Measurements from ENCODE around the gene MMP20. TPM values are rescaled to one million over a fixed set of nuclear protein-coding genes. Genes with fewer than 3 reads are reported as not detected.

The MMP20 gene
- polyA plus RNA-seq, 1 of the 3 experiments (the other 2 are of a cell fraction) = not detected

DNA sequence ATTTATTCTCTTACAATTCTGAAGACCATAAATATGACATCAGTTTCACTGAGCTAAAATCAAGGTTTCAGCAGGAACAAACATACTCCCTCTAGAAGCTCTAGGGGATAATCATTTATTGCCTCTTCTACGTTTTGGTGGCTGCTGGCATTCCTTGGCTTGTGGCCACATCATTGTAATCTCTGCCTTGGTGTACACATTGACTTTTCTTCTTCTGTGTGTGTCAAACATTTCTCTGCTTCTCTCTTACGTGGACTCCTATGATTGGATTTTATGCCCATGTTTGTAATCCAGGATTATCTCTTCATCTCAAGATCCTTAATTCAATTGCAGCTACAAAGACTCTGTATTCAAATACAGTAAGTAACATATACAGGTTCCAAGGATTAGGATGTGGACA, 30.4 kb upstream of the MMP20 start:
- DNase-seq = no peak
- TF ChIP-seq, protein P1, sequence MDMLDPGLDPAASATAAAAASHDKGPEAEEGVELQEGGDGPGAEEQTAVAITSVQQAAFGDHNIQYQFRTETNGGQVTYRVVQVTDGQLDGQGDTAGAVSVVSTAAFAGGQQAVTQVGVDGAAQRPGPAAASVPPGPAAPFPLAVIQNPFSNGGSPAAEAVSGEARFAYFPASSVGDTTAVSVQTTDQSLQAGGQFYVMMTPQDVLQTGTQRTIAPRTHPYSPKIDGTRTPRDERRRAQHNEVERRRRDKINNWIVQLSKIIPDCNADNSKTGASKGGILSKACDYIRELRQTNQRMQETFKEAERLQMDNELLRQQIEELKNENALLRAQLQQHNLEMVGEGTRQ (IDR thresholded peaks at IDR 0.05; ENCODE audit: borderline replicate concordance, low read depth, low read length) = no peak
- TF ChIP-seq, protein P2, sequence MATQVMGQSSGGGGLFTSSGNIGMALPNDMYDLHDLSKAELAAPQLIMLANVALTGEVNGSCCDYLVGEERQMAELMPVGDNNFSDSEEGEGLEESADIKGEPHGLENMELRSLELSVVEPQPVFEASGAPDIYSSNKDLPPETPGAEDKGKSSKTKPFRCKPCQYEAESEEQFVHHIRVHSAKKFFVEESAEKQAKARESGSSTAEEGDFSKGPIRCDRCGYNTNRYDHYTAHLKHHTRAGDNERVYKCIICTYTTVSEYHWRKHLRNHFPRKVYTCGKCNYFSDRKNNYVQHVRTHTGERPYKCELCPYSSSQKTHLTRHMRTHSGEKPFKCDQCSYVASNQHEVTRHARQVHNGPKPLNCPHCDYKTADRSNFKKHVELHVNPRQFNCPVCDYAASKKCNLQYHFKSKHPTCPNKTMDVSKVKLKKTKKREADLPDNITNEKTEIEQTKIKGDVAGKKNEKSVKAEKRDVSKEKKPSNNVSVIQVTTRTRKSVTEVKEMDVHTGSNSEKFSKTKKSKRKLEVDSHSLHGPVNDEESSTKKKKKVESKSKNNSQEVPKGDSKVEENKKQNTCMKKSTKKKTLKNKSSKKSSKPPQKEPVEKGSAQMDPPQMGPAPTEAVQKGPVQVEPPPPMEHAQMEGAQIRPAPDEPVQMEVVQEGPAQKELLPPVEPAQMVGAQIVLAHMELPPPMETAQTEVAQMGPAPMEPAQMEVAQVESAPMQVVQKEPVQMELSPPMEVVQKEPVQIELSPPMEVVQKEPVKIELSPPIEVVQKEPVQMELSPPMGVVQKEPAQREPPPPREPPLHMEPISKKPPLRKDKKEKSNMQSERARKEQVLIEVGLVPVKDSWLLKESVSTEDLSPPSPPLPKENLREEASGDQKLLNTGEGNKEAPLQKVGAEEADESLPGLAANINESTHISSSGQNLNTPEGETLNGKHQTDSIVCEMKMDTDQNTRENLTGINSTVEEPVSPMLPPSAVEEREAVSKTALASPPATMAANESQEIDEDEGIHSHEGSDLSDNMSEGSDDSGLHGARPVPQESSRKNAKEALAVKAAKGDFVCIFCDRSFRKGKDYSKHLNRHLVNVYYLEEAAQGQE (IDR thresholded peaks at IDR 0.05; ENCODE audit: low read depth, low read length) = no peak
- no peak for TF ChIP-seq GABPA (IDR thresholded peaks at IDR 0.05; ENCODE audit: low read depth)
- TF ChIP-seq FOSL2 (IDR thresholded peaks at IDR 0.05; ENCODE audit: borderline replicate concordance, low read depth) = no peak
- TF ChIP-seq EZH2phosphoT487 (IDR thresholded peaks at IDR 0.05; ENCODE audit: borderline replicate concordance, low read depth) = no peak
- H3K9me2 ChIP-seq = no peaks in the 10 kb centered on the region
- ChIA-PET POLR2A (no interaction called here), CTCF (interaction anchor here (2.1 kb wide), 1 partner anchor 11 kb away, joined by 9 read pairs; no protein-coding TSS in a partner anchor)
- H3K27me3 ChIP-seq (ENCODE audit: insufficient read depth) = no peaks in the 10 kb centered on the region
- no peak overlapping the region for H3K27ac ChIP-seq (ENCODE audit: low read depth in 2 of 2, low read length in 1 of 2)
- H3K9me3 ChIP-seq = 0 out of 2 replicates have a peak, but pooled peaks cover 4% of the 10 kb centered on the region
- no peaks in the 10 kb centered on the region for H3K36me3 ChIP-seq (replicated peaks in 1 of 2; ENCODE audit: control insufficient read depth in 1 of 2, insufficient read depth in 2 of 2, low read length in 1 of 2)
- H3K79me2 ChIP-seq (ENCODE audit: insufficient read depth) = no peaks in the 10 kb centered on the region
- H3K4me2 ChIP-seq = no peak overlapping the region
- 20% methylated on average over 2 of the region's 2 CpGs for WGBS (ENCODE audit: low lambda C conversion rate)
- H3K9ac ChIP-seq = no peak overlapping the region
- no peaks in the 10 kb centered on the region for H3F3A ChIP-seq (replicated peaks; ENCODE audit: insufficient read depth)
- H2AFZ ChIP-seq (ENCODE audit: low read depth) = no peak overlapping the region
- H3K4me1 ChIP-seq (ENCODE audit: control insufficient read depth in 1 of 2, insufficient read depth in 2 of 2, low read depth in 1 of 2, low read length in 1 of 2) = no peaks in the 10 kb centered on the region
- no peak overlapping the region for H3K4me3 ChIP-seq (ENCODE audit: low read depth in 2 of 2, low read length in 1 of 2)
- H4K20me1 ChIP-seq (ENCODE audit: insufficient read depth) = no peaks in the 10 kb centered on the region

DNA sequence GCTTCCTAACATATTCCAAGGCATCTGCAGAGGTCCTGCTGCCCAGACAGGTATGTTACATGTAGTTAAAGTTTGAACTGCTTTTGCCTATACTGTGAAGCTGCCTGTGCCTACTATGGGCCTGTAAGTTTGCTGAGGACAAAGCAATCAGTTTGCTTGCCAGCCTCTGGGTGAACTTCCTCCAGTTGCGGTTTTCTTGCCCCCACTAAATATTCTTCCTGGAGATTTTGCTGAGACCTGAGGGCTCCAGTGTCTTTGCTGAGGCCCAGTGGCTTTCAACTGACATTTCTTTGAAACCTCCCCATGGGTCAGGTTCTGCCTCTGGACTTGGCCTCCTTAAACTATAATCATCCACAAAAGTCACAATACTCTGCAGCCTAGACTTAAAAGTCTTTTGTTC, 29.6 kb upstream of the MMP20 start:
- H2AFZ ChIP-seq (ENCODE audit: low read depth) = no peak overlapping the region
- no peaks in the 10 kb centered on the region for H3K9me2 ChIP-seq
- DNase-seq = no peak
- no peak overlapping the region for H3K4me2 ChIP-seq
- H3K27me3 ChIP-seq (ENCODE audit: insufficient read depth) = no peaks in the 10 kb centered on the region
- H4K20me1 ChIP-seq (ENCODE audit: insufficient read depth) = no peaks in the 10 kb centered on the region
- ChIA-PET POLR2A (no interaction called here), CTCF (interaction anchor here (2.1 kb wide), 1 partner anchor 12 kb away, joined by 9 read pairs; no protein-coding TSS in a partner anchor)
- no peaks in the 10 kb centered on the region for H3K36me3 ChIP-seq (replicated peaks in 1 of 2; ENCODE audit: control insufficient read depth in 1 of 2, insufficient read depth in 2 of 2, low read length in 1 of 2)
- 25% methylated on average over 1 of the region's 1 CpG for WGBS (ENCODE audit: low lambda C conversion rate)
- H3K4me1 ChIP-seq (ENCODE audit: control insufficient read depth in 1 of 2, insufficient read depth in 2 of 2, low read depth in 1 of 2, low read length in 1 of 2) = no peaks in the 10 kb centered on the region
- no peak overlapping the region for H3K4me3 ChIP-seq (ENCODE audit: low read depth in 2 of 2, low read length in 1 of 2)
- 0 out of 2 replicates have a peak, but pooled peaks cover 4% of the 10 kb centered on the region for H3K9me3 ChIP-seq
- no peaks in the 10 kb centered on the region for H3F3A ChIP-seq (replicated peaks; ENCODE audit: insufficient read depth)
- no peaks in the 10 kb centered on the region for H3K79me2 ChIP-seq (ENCODE audit: insufficient read depth)
- H3K27ac ChIP-seq (ENCODE audit: low read depth in 2 of 2, low read length in 1 of 2) = no peak overlapping the region
- H3K9ac ChIP-seq = no peak overlapping the region
- no peak for TF ChIP-seq SIN3A (IDR thresholded peaks at IDR 0.05; ENCODE audit: borderline replicate concordance, low read depth, low read length)
- no peak for TF ChIP-seq EP300 (IDR thresholded peaks at IDR 0.05; ENCODE audit: borderline replicate concordance in 1 of 2, low read depth in 1 of 2, low read length in 1 of 2)
- no peak for TF ChIP-seq TEAD4 (IDR thresholded peaks at IDR 0.05; ENCODE audit: borderline replicate concordance, insufficient read depth)
- TF ChIP-seq, protein P3, sequence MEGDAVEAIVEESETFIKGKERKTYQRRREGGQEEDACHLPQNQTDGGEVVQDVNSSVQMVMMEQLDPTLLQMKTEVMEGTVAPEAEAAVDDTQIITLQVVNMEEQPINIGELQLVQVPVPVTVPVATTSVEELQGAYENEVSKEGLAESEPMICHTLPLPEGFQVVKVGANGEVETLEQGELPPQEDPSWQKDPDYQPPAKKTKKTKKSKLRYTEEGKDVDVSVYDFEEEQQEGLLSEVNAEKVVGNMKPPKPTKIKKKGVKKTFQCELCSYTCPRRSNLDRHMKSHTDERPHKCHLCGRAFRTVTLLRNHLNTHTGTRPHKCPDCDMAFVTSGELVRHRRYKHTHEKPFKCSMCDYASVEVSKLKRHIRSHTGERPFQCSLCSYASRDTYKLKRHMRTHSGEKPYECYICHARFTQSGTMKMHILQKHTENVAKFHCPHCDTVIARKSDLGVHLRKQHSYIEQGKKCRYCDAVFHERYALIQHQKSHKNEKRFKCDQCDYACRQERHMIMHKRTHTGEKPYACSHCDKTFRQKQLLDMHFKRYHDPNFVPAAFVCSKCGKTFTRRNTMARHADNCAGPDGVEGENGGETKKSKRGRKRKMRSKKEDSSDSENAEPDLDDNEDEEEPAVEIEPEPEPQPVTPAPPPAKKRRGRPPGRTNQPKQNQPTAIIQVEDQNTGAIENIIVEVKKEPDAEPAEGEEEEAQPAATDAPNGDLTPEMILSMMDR (IDR thresholded peaks at IDR 0.05) = no peak
- no peak for TF ChIP-seq FOXJ3 (CRISPR knock-in tag; IDR thresholded peaks at IDR 0.05)
- TF ChIP-seq CHD2 (IDR thresholded peaks at IDR 0.05; ENCODE audit: low read length, partially characterized antibody) = no peak
- no peak for TF ChIP-seq GABPA (IDR thresholded peaks at IDR 0.05; ENCODE audit: low read depth)
- no peak for TF ChIP-seq RAD21 (IDR thresholded peaks at IDR 0.05; ENCODE audit: low read length)
- no peak for TF ChIP-seq JUND (IDR thresholded peaks at IDR 0.05)
- TF ChIP-seq NFIC (IDR thresholded peaks at IDR 0.05; ENCODE audit: borderline replicate concordance) = no peak
- no peak for TF ChIP-seq ELF1 (IDR thresholded peaks at IDR 0.05)
- TF ChIP-seq, protein P2 (IDR thresholded peaks at IDR 0.05; ENCODE audit: low read depth, low read length) = no peak
- TF ChIP-seq SMC3 (IDR thresholded peaks at IDR 0.05; ENCODE audit: low read depth, low read length) = no peak
- no peak for TF ChIP-seq YY1 (IDR thresholded peaks at IDR 0.05; ENCODE audit: low read depth)

Data from SK-N-SH (cell line).